ENCODE measurements around the gene RPS21.

Gene RPS21

DNA sequence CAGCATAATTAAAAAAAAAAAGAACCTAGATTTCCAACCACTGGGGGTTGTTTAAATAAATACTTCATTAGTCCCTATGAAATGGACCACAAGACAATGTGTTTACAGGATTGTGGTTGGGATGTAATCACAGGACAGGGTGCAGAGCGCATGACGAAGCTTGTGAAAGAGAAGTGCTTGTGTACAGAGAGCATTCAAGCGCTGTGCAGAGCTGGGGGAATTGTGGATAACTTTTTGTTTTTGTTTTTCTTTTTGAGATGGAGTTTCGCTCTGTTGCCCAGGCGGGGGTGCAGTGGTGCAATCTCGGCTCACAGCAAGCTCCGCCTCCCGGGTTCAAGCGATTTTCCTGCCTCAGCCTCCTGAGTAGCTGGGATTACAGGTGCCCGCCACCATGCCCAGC, 42.1 kb upstream of the RPS21 start:
- H3K27ac ChIP-seq: peak overlapping the region; percentile 61
- POLR2A ChIA-PET (ENCODE audit: low non-redundant PET): no interaction called here
- TF ChIP-seq, protein P1, sequence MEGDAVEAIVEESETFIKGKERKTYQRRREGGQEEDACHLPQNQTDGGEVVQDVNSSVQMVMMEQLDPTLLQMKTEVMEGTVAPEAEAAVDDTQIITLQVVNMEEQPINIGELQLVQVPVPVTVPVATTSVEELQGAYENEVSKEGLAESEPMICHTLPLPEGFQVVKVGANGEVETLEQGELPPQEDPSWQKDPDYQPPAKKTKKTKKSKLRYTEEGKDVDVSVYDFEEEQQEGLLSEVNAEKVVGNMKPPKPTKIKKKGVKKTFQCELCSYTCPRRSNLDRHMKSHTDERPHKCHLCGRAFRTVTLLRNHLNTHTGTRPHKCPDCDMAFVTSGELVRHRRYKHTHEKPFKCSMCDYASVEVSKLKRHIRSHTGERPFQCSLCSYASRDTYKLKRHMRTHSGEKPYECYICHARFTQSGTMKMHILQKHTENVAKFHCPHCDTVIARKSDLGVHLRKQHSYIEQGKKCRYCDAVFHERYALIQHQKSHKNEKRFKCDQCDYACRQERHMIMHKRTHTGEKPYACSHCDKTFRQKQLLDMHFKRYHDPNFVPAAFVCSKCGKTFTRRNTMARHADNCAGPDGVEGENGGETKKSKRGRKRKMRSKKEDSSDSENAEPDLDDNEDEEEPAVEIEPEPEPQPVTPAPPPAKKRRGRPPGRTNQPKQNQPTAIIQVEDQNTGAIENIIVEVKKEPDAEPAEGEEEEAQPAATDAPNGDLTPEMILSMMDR (conservative IDR thresholded peaks at IDR 0.05; ENCODE audit: low read depth): no peak
- CTCF ChIA-PET: interaction anchor here (1.5 kb wide), 1 partner anchor 14 kb away, joined by 3 read pairs; no protein-coding TSS in a partner anchor
- no peak for DNase-seq (ENCODE audit: low spot score)

DNA sequence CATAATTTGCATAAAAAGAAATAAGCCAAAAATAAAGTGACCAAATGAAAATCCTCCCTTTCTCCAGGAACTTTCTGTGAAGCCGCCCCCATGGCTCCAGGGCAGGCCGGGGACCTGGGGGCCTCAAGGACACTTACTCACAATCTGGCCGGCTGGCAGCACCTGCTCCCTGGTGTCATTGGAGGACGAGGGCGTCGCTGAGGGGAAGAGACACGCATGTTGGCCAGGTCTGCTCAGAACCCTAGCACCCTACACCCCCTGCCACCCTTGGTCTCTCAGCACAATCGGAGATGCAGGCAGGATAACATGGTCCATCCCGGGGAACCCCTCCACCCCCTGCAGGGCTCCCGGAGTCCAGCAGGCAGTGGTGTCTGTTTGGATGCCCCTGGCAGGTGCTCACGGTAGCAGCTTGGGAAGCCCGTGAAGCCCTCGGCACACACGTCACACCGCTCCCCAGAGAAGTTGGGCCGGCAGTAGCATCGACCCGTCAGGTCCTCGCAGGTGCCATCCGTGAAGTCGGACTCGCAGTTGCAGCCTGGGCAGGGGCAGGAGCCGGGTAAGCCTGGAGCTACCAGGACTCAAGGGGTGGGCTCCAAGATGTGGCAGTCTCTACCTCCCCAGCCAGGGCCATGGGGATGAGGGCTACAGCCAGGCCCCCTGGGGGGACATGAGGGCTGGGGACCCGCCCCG, 41.1 kb upstream of the RPS21 start:
- POLR2A ChIA-PET (ENCODE audit: low non-redundant PET): no interaction called here
- CTCF ChIA-PET: interaction anchor here (0.6 to 0.8 kb wide), 3 partner anchors 15 to 37 kb away, joined by 3 to 7 read pairs (median 4); no protein-coding TSS in a partner anchor
- DNase-seq (ENCODE audit: low spot score): no peak
- TF ChIP-seq, protein P1 (conservative IDR thresholded peaks at IDR 0.05; ENCODE audit: low read depth): no peak
- H3K27ac ChIP-seq: peak overlapping the region; percentile 61

DNA sequence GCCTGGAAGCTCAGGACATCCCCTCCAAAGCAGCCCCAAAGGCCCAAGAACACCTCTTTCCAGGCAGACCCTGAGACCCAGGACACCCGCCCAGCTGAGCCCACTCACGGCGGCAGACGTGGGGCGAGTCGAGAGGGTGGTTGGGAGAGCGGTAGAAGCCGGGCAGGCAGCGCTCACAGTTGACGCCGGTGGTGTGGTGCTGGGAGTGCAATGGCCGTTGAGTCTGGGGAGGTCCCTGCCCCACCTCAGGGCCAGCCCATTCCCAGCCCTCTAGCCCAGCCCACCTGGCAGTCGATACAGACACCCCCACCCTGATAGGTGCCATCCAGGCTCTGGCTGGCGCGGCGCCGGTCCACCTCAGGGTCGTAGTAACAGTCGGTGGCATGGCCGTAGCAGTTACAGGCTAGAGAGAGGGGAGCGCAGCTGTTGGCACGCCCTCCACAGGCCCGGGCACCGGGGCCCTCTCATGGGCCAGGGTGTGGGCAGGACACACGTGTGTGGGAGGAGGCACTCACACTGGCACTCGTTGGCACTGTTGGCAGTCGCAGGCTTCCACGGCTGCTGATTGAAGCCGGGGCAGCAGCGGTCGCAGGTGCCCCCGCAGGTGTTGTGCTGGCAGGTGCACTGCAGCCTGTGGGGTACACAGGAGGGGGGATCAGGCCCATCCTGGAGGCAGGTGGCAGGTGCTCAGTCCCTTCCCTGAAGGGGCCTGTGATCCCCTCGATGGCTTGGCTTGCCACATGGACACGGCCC, 40.3 kb upstream of the RPS21 start:
- DNase-seq (ENCODE audit: low spot score): no peak
- peak overlapping the region; percentile 61 for H3K27ac ChIP-seq
- TF ChIP-seq, protein P1 (conservative IDR thresholded peaks at IDR 0.05; ENCODE audit: low read depth): no peak
- POLR2A ChIA-PET (ENCODE audit: low non-redundant PET): no interaction called here
- CTCF ChIA-PET: interaction anchor here (0.6 to 0.8 kb wide), 4 partner anchors 15 to 36 kb away, joined by 3 to 7 read pairs (median 4); no protein-coding TSS in a partner anchor

DNA sequence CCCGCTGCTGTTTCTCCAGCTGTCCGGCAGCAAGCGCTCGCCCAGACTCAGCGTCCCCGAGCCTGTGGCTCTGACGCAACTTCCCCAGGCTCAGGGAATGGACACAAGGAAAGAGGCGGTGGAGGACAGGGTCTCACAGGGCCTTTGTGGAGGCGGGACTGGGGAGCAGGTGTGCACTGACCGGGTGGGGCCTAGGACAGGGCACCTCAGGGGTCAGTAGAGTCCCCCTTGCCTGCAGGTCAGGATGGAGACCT, 39.8 kb upstream of the RPS21 start:
- TF ChIP-seq, protein P1 (conservative IDR thresholded peaks at IDR 0.05; ENCODE audit: low read depth): no peak
- CTCF ChIA-PET: interaction anchor here (0.6 kb wide), 1 partner anchor 15 kb away, joined by 3 read pairs; no protein-coding TSS in a partner anchor
- H3K27ac ChIP-seq: peak overlapping the region; percentile 61
- no peak for DNase-seq (ENCODE audit: low spot score)
- POLR2A ChIA-PET (ENCODE audit: low non-redundant PET): no interaction called here

DNA sequence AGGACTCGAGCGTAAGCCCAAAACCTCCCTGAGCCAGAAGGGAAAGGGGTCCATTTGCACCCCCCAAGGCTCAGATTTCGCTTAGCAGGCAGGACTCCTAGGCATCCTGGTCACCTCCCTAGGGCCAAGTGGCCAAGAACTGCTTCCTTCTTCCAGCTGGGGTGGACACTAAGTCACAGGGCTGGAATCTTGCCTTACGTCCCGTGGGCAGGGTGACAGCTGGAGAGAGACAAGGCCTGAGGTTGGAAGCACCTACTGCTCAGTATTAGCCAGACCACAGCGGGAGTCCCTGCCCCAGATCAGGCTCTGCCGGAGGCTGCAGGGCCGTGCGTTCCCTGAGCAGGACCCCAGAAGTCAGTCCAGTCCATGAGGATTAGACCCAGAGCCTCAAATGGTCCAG, 39.5 kb upstream of the RPS21 start:
- ChIA-PET CTCF (no interaction called here), POLR2A (ENCODE audit: low non-redundant PET) (no interaction called here)
- H3K27ac ChIP-seq: peak overlapping the region; percentile 61
- DNase-seq (ENCODE audit: low spot score): no peak
- TF ChIP-seq, protein P1 (conservative IDR thresholded peaks at IDR 0.05; ENCODE audit: low read depth): no peak

DNA sequence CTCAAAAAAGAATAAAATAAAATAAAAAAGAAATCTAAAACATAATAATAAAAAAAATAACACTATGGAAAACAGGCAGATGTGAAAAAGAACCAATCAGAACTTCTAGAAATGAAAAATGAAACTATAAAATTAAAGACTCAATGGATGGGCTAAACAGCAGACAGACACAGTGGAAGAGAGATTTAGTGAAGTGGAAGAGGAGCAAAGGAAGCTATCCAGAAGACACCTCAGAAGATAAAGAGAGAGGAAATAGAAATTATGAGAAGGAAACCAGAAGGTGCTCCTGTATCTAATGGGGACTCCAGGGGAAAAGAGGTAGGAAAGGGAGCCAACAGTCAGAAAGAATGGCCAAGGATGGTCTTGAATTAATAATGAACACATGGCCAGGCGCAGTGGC, 38.3 kb upstream of the RPS21 start:
- no peak for DNase-seq (ENCODE audit: low spot score)
- H3K27ac ChIP-seq: peak overlapping the region; percentile 61
- CTCF ChIA-PET: interaction anchor here (0.5 kb wide), 1 partner anchor 22 kb away, joined by 3 read pairs; no protein-coding TSS in a partner anchor
- TF ChIP-seq, protein P1 (conservative IDR thresholded peaks at IDR 0.05; ENCODE audit: low read depth): no peak
- POLR2A ChIA-PET (ENCODE audit: low non-redundant PET): no interaction called here
